CD14-positive monocyte (primary cell): ENCODE measurements around the gene SELL. TPM values are rescaled to one million over a fixed set of nuclear protein-coding genes. Genes with fewer than 3 reads are reported as not detected.

Source experiments
- DNase-seq, 3 donors: peaks; one replicate each; pipeline ENCODE4 v3.0.0-alpha.2; 2011 to 2022
- H2AFZ ChIP-seq: 2 replicates; pipeline ENCODE4 v1.6.0; 2012; ENCODE audit warnings: mild to moderate bottlenecking, low read depth, low read length, inconsistent platforms; ENCODE audit not compliant: insufficient read depth, poor library complexity, severe bottlenecking
- H3K27ac ChIP-seq, 2 donors: 1 replicate in 1 of 2; 2 replicates in 1 of 2; pipeline ENCODE4 v1.5.1; 2012 to 2013; ENCODE audit warnings: low read length in 2 of 2, control low read depth in 1 of 2, inconsistent platforms in 1 of 2, low read depth in 1 of 2, mild to moderate bottlenecking in 1 of 2
- H3K27me3 ChIP-seq, 2 donors: one replicate each; pipeline versions ENCODE4 v1.6.0 to v1.6.1; 2011 to 2013; ENCODE audit warnings: low read length in 2 of 2; ENCODE audit not compliant: control insufficient read depth in 2 of 2, insufficient read depth in 2 of 2
- H3K36me3 ChIP-seq, 2 donors: replicated peaks in 1 of 2; 1 replicate in 1 of 2; 2 replicates in 1 of 2; pipeline versions ENCODE4 v1.5.1 to v1.6.1; 2012 to 2013; ENCODE audit warnings: low read length in 2 of 2, control low read depth in 1 of 2, inconsistent platforms in 1 of 2, mild to moderate bottlenecking in 1 of 2; ENCODE audit not compliant: insufficient read depth in 2 of 2, control insufficient read depth in 1 of 2
- H3K4me1 ChIP-seq, 2 donors: 1 replicate in 1 of 2; 2 replicates in 1 of 2; pipeline versions ENCODE4 v1.5.1 to v1.6.1; 2012 to 2013; ENCODE audit warnings: low read length in 2 of 2, control low read depth in 1 of 2, inconsistent platforms in 1 of 2, mild to moderate bottlenecking in 1 of 2, moderate library complexity in 1 of 2; ENCODE audit not compliant: insufficient read depth in 2 of 2, control insufficient read depth in 1 of 2
- H3K4me2 ChIP-seq: replicated peaks from 2 replicates; pipeline ENCODE3; 2012; ENCODE audit warnings: low read length, moderate library complexity, mild to moderate bottlenecking; ENCODE audit not compliant: poor library complexity, severe bottlenecking; ENCODE audit errors: extremely low read depth
- H3K4me3 ChIP-seq, 3 experiments: fragments of 200-600 bp in 1 of 3; sonication (generic) in 1 of 3; replicated peaks in 1 of 3; 1 replicate in 2 of 3; 2 replicates in 1 of 3; pipeline ENCODE4 v1.5.1; 2011 to 2013; ENCODE audit warnings: low read length in 3 of 3, mild to moderate bottlenecking in 3 of 3, control low read depth in 2 of 3, low read depth in 2 of 3, inconsistent platforms in 1 of 3, moderate library complexity in 1 of 3
- H3K79me2 ChIP-seq: 2 replicates; pipeline ENCODE4 v1.6.0; 2012; ENCODE audit warnings: mild to moderate bottlenecking, control low read depth, inconsistent platforms, low read length, moderate library complexity; ENCODE audit not compliant: insufficient read depth
- H3K9ac ChIP-seq: 2 replicates; pipeline ENCODE4 v1.6.0; 2017; ENCODE audit warnings: low read length, mild to moderate bottlenecking; ENCODE audit not compliant: insufficient read depth, poor library complexity, severe bottlenecking
- H3K9me3 ChIP-seq, 2 donors: replicated peaks in 1 of 2; 1 replicate in 1 of 2; 2 replicates in 1 of 2; pipeline versions ENCODE4 v1.5.1 to v1.6.1; 2012 to 2013; ENCODE audit warnings: low read length in 2 of 2, control low read depth in 1 of 2; ENCODE audit not compliant: control insufficient read depth in 1 of 2, insufficient read depth in 1 of 2
- H4K20me1 ChIP-seq: 2 replicates; pipeline ENCODE4 v1.6.0; 2012; ENCODE audit warnings: mild to moderate bottlenecking, low read length, control low read depth, moderate library complexity; ENCODE audit not compliant: insufficient read depth
- H3K27ac Mint-ChIP-seq, 7 donors: one replicate each; pipeline ENCODE4 v1.8.0; 2020; ENCODE audit warnings: mild to moderate bottlenecking in 7 of 7, mixed read lengths in 7 of 7, moderate library complexity in 6 of 7, inconsistent platforms in 2 of 7
- H3K27me3 Mint-ChIP-seq, 3 donors: one replicate each; pipeline ENCODE4 v1.8.0; 2021 to 2022; ENCODE audit warnings: low read depth in 3 of 3, mild to moderate bottlenecking in 3 of 3, mixed read lengths in 3 of 3, moderate library complexity in 3 of 3, inconsistent platforms in 1 of 3
- H3K36me3 Mint-ChIP-seq, 2 donors: one replicate each; pipeline ENCODE4 v1.8.0; 2020; ENCODE audit warnings: mixed read lengths in 2 of 2, inconsistent platforms in 1 of 2, mild to moderate bottlenecking in 1 of 2
- H3K4me1 Mint-ChIP-seq: one replicate; pipeline ENCODE4 v1.8.0; 2020; ENCODE audit warnings: mild to moderate bottlenecking, mixed read lengths
- H3K4me3 Mint-ChIP-seq, 2 donors: one replicate each; pipeline ENCODE4 v1.8.0; 2020; ENCODE audit warnings: mild to moderate bottlenecking in 2 of 2, mixed read lengths in 2 of 2, moderate library complexity in 1 of 2
- H3K9me3 Mint-ChIP-seq, 7 donors: one replicate each; pipeline ENCODE4 v1.8.0; 2020 to 2022; ENCODE audit warnings: mixed read lengths in 7 of 7, mild to moderate bottlenecking in 6 of 7, moderate library complexity in 6 of 7, inconsistent platforms in 2 of 7
- CTCF ChIP-seq: fragments of 200-600 bp; IDR thresholded peaks from one replicate; pipeline ENCODE4 v1.8.0; 2022; ENCODE audit warnings: antibody characterized with exemption, mild to moderate bottlenecking
- WGBS: methylation state at CpG from one replicate; pipeline ENCODE4 v1.1.5; 2013; ENCODE audit warnings: missing lambda C conversion rate; ENCODE audit not compliant: insufficient coverage; 5-methylcytosine and 5-hydroxymethylcytosine counted together
- intact Hi-C, 2 donors: fragments of 100-400 bp; cut with micrococcal nuclease; formaldehyde crosslinking; loops; one replicate each; pipeline versions ENCODE4 v1.15.0 to v1.15.1; 2023
- polyA plus RNA-seq, 3 donors: library from polyadenylated mRNA; depleted of rRNA in 1 of 3; unstranded in 2 of 3; stranded (reverse) in 1 of 3; fragments of 300-500 nt in 2 of 3; fragments of >200 nt in 1 of 3; fragmentation: Illumina TruSeq in 2 of 3; gene quantifications; 1 replicate in 2 of 3; 2 replicates in 1 of 3; pipeline ENCODE4 v1.2.3, GENCODE V29; 2012 to 2021

Gene SELL
- polyA plus RNA-seq, 3 donors: 153 to 1,885 (median 1,118) TPM

DNA sequence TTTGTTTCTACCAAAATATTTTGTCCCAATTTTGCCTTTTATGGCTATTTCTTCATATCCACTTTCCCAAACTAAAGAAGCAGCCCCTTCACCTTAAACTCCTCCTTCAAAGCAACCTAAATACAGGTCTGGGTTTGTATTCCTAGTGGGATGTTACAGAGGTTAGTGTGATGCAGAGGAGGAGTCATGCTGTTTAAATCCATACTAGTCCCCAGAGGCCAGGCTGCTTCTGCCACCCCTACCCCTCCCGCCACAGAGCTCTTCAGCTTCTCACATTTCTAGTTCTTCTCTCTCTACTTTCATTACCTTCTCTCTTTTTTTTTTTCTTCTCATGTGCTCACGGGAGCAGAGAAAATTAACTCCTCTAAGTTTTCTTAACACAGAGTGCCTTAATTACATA lies 29.3 kb downstream of the SELL start:
- H3K79me2 ChIP-seq: no peaks in the 10 kb centered on the region
- no peaks in the 10 kb centered on the region for H3K36me3 ChIP-seq
- no peak for TF ChIP-seq CTCF
- H4K20me1 ChIP-seq: no peaks in the 10 kb centered on the region
- no peak overlapping the region for H3K4me3 ChIP-seq
- no peaks in the 10 kb centered on the region for H3K36me3 Mint-ChIP-seq
- H3K4me3 Mint-ChIP-seq: no peak overlapping the region
- DNase-seq: no peak
- H3K9me3 Mint-ChIP-seq: no peaks in the 10 kb centered on the region
- no peak overlapping the region for H2AFZ ChIP-seq
- H3K27ac Mint-ChIP-seq: no peak overlapping the region
- H3K4me1 Mint-ChIP-seq: peaks cover 8% of the 10 kb centered on the region
- no peak overlapping the region for H3K4me2 ChIP-seq
- no peaks in the 10 kb centered on the region for H3K9me3 ChIP-seq
- intact Hi-C loops: no loop called here
- 91% methylated on average over 1 of the region's 2 CpGs for WGBS
- H3K27me3 Mint-ChIP-seq: peaks cover 0 to 2% (median 0%) of the 10 kb centered on the region in 3 donors
- peaks cover 4 to 9% of the 10 kb centered on the region in 2 donors for H3K4me1 ChIP-seq
- H3K9ac ChIP-seq: no peak overlapping the region
- H3K27me3 ChIP-seq: no peaks in the 10 kb centered on the region
- no peak overlapping the region for H3K27ac ChIP-seq

GRCh38 chr1:169681140-169681539 lies 30.3 kb downstream of the SELL start:
- intact Hi-C loops: no loop called here
- Mint-ChIP-seq H3K27ac (peak overlapping the region in 1 of 7 donors; percentile 29), H3K9me3 (no peaks in the 10 kb centered on the region), H3K4me3 (no peak overlapping the region), H3K36me3 (no peaks in the 10 kb centered on the region), H3K4me1 (peaks cover 17% of the 10 kb centered on the region), H3K27me3 (peaks cover 0 to 2% (median 0%) of the 10 kb centered on the region in 3 donors)
- no peaks in the 10 kb centered on the region for H3K9me3 ChIP-seq
- no peaks in the 10 kb centered on the region for H3K27me3 ChIP-seq
- no peak overlapping the region for H2AFZ ChIP-seq
- no peaks in the 10 kb centered on the region for H3K79me2 ChIP-seq
- H3K27ac ChIP-seq: no peak overlapping the region
- H3K4me3 ChIP-seq: no peak overlapping the region
- H4K20me1 ChIP-seq: no peaks in the 10 kb centered on the region
- no peak for TF ChIP-seq CTCF
- H3K36me3 ChIP-seq: no peaks in the 10 kb centered on the region
- peaks cover 13 to 18% of the 10 kb centered on the region in 2 donors for H3K4me1 ChIP-seq
- H3K9ac ChIP-seq: no peak overlapping the region
- WGBS: 75% methylated on average over 1 of the region's 2 CpGs
- no peak overlapping the region for H3K4me2 ChIP-seq
- DNase-seq: no peak
